A549 (cell line): ENCODE results near the gene INTS13. TPM values are rescaled to one million over a fixed set of nuclear protein-coding genes. Genes with fewer than 3 reads are reported as not detected.

Experiments used
- ATAC-seq, 2 experiments: fragments of 200-7000 bp in 1 of 2; fragments of >200 bp in 1 of 2; cut with Nextera tagmentation in 1 of 2; cut with Tn5 transposase in 1 of 2; 3 replicates each; pipeline versions ENCODE4 v1.8.0 to v1.9.1; 2018 to 2020; ENCODE audit warnings: mild to moderate bottlenecking in 1 of 2, moderate library complexity in 1 of 2
- CTCF ChIA-PET: fragments of 300-600 bp; sonication (Branson Sonifier 250); formaldehyde crosslinking; extraction: SDS; loops from one replicate; lab custom pipeline; 2021; ENCODE audit warnings: antibody characterized with exemption, inconsistent platforms; lab: Yijun Ruan, JAX
- POLR2A ChIA-PET: fragments of 350-600 bp; formaldehyde crosslinking; extraction: SDS; loops from one replicate; lab custom pipeline; 2021; ENCODE audit warnings: antibody characterized with exemption, inconsistent platforms; lab: Yijun Ruan, JAX
- DNase-seq, 2 experiments: peaks; one replicate each; pipeline versions ENCODE4 v3.0.0 to v3.0.0-alpha.2; 2011 to 2016; ENCODE audit warnings: low read depth in 1 of 2, low spot score in 1 of 2
- FAIRE-seq: peaks from 2 replicates; lab custom pipeline; 2011; peaks lifted over from hg19 to GRCh38; lab: Jason Lieb, UNC
- H3K27ac ChIP-seq, 2 experiments: fragments of >200 bp; sonication (Bioruptor Twin); formaldehyde crosslinking; 3 replicates each; pipeline ENCODE4 v1.5.1; 2016 to 2017
- H3K4me1 ChIP-seq: fragments of >200 bp; sonication (Bioruptor Twin); formaldehyde crosslinking; 3 replicates; pipeline ENCODE4 v1.6.1; 2016
- H3K4me2 ChIP-seq: fragments of >200 bp; sonication (Bioruptor Twin); formaldehyde crosslinking; 3 replicates; pipeline ENCODE4 v1.6.1; 2016
- H3K4me3 ChIP-seq: fragments of >200 bp; sonication (Bioruptor Twin); formaldehyde crosslinking; 3 replicates; pipeline ENCODE4 v1.5.1; 2016
- H3K9me3 ChIP-seq: fragments of >200 bp; sonication (Bioruptor Twin); formaldehyde crosslinking; 3 replicates; pipeline ENCODE4 v1.6.1; 2016
- CBX2 ChIP-seq: fragments of 200-600 bp; sonication (generic); IDR thresholded peaks from 2 replicates; pipeline ENCODE4 v1.6.1; 2016; ENCODE audit warnings: low read depth, mild to moderate bottlenecking, borderline replicate concordance
- CBX8 ChIP-seq: fragments of 200-600 bp; sonication (generic); IDR thresholded peaks from 2 replicates; pipeline ENCODE4 v1.6.1; 2016
- CEBPB ChIP-seq, 2 experiments: fragments of >200 bp in 1 of 2; sonication (Bioruptor Twin) in 1 of 2; formaldehyde crosslinking in 1 of 2; IDR thresholded peaks; 2 replicates each; pipeline ENCODE4 v1.6.1; 2012 to 2016
- EHF ChIP-seq: fragments of 250-450 bp; sonication (Bioruptor Pico); IDR thresholded peaks from 2 replicates; pipeline ENCODE4 v1.5.0; 2020; ENCODE audit warnings: mild to moderate bottlenecking
- EP300 ChIP-seq, 2 experiments: fragments of >200 bp; sonication (Bioruptor Twin); formaldehyde crosslinking; IDR thresholded peaks; 2 replicates in 1 of 2; 3 replicates in 1 of 2; pipeline ENCODE4 v1.6.1; 2016 to 2017
- ESRRA ChIP-seq: fragments of 150-350 bp; IDR thresholded peaks from 2 replicates; pipeline ENCODE4 v1.6.1; 2014; ENCODE audit warnings: mild to moderate bottlenecking, low read length, borderline replicate concordance
- FOSL2 ChIP-seq, 2 experiments: fragments of 450-650 bp in 1 of 2; fragments of >200 bp in 1 of 2; sonication (Bioruptor Twin) in 1 of 2; formaldehyde crosslinking; IDR thresholded peaks; 2 replicates each; pipeline versions ENCODE4 v1.5.0 to v1.6.1; 2016 to 2020; ENCODE audit warnings: mild to moderate bottlenecking in 1 of 2, moderate library complexity in 1 of 2
- FOXS1 ChIP-seq: fragments of 250-450 bp; sonication (Bioruptor Pico); IDR thresholded peaks from 2 replicates; pipeline ENCODE4 v1.5.0; 2020; ENCODE audit warnings: mild to moderate bottlenecking, moderate library complexity
- GATA3 ChIP-seq: IDR thresholded peaks from 2 replicates; pipeline ENCODE4 v1.6.1; 2012; ENCODE audit warnings: borderline replicate concordance
- HDAC2 ChIP-seq: fragments of 200-600 bp; sonication (generic); IDR thresholded peaks from 2 replicates; pipeline ENCODE4 v1.6.1; 2016
- HOXB5 ChIP-seq: fragments of 250-450 bp; sonication (Bioruptor Pico); IDR thresholded peaks from 2 replicates; pipeline ENCODE4 v1.5.0; 2020; ENCODE audit warnings: mild to moderate bottlenecking, moderate library complexity
- JUN ChIP-seq, 2 experiments: fragments of >200 bp; sonication (Bioruptor Twin); formaldehyde crosslinking; IDR thresholded peaks; 2 replicates in 1 of 2; 3 replicates in 1 of 2; pipeline ENCODE4 v1.6.1; 2016 to 2017
- MAFK ChIP-seq: fragments of 450-650 bp; IDR thresholded peaks from 2 replicates; pipeline ENCODE4 v1.6.1; 2014; ENCODE audit not compliant: partially characterized antibody
- MAZ ChIP-seq: fragments of 150-350 bp; IDR thresholded peaks from 2 replicates; pipeline ENCODE4 v1.6.1; 2014; ENCODE audit warnings: antibody characterized with exemption, low read depth, low read length, borderline replicate concordance
- NFE2L2 ChIP-seq: fragments of 150-350 bp; conservative IDR thresholded peaks from 2 replicates; pipeline ENCODE4 v1.6.1; 2014; ENCODE audit warnings: low read length
- POLR2AphosphoS2 ChIP-seq: conservative IDR thresholded peaks from 2 replicates; pipeline ENCODE4 v1.6.1; 2012; ENCODE audit warnings: low read length, improper control_type of control experiment, inconsistent platforms
- RFX5 ChIP-seq: fragments of 450-650 bp; IDR thresholded peaks from 2 replicates; pipeline ENCODE4 v1.7.1; 2014; ENCODE audit warnings: antibody characterized with exemption, mild to moderate bottlenecking, moderate library complexity
- SMC3 ChIP-seq: fragments of >200 bp; sonication (Bioruptor Twin); formaldehyde crosslinking; IDR thresholded peaks from 3 replicates; pipeline ENCODE4 v1.6.1; 2018; ENCODE audit warnings: inconsistent platforms
- WGBS: methylation state at CpG from one replicate; pipeline ENCODE4 v1.1.6; 2017; ENCODE audit errors: missing lambda C conversion rate; 5-methylcytosine and 5-hydroxymethylcytosine counted together
- polyA plus RNA-seq, 4 experiments: library from polyadenylated mRNA; depleted of rRNA in 3 of 4; stranded (reverse); fragments of >200 nt; fragmentation: RNase III in 1 of 4; extraction: RNeasy Plus Mini Kit Qiagen cat#74134 plus additional on column Dnase treatment in 1 of 4; gene quantifications; 2 replicates in 3 of 4; 3 replicates in 1 of 4; pipeline ENCODE4 v1.2.3, GENCODE V29; 2011 to 2017
- TF ChIP-seq, protein P1 (sequence below): IDR thresholded peaks from 2 replicates; pipeline ENCODE4 v1.6.1; 2012; ENCODE audit warnings: low read depth, borderline replicate concordance
- TF ChIP-seq, protein P2 (sequence below): fragments of 200-600 bp; sonication (generic); IDR thresholded peaks from 2 replicates; pipeline ENCODE4 v1.6.1; 2016; ENCODE audit warnings: antibody characterized with exemption, mild to moderate bottlenecking, moderate library complexity
- TF ChIP-seq, protein P3 (sequence below): IDR thresholded peaks from 2 replicates; pipeline ENCODE4 v1.6.1; 2012
- TF ChIP-seq, protein P4 (sequence below): fragments of >200 bp; sonication (Bioruptor Twin); formaldehyde crosslinking; IDR thresholded peaks from 3 replicates; pipeline ENCODE4 v1.5.1; 2016
- TF ChIP-seq, protein P5 (sequence below): fragments of 150-350 bp; IDR thresholded peaks from 2 replicates; pipeline ENCODE4 v1.6.1; 2014; ENCODE audit warnings: low read depth, mild to moderate bottlenecking, low read length
- TF ChIP-seq, protein P6 (sequence below): fragments of 250-450 bp; sonication (Bioruptor Pico); IDR thresholded peaks from 2 replicates; pipeline ENCODE4 v1.5.0; 2021; ENCODE audit warnings: mild to moderate bottlenecking, moderate library complexity, borderline replicate concordance

The INTS13 gene
- polyA plus RNA-seq, 2 of the 4 experiments (the other 2 are of a cell fraction), result 34.9 to 71.7 TPM

DNA sequence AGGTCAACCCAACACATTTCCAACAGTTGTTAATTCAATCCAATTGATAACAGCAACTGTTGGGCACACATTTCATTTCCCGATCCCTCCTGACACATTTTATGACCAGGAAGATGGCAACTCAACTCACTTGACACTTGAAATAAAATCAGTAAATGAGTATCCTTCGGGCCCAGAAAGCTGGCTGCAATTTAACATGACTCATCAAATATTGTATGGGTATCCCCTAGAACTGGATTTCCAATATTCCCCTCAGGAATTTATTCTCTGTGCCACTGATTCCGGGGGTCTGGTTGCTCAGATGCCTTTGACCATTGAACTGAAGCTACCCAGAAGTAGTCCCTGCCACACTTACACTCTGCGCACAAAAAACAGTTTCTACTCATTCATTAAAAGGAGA is 42.1 kb downstream of the INTS13 start:
- H3K9me3 ChIP-seq, result no peaks in the 10 kb centered on the region
- H3K4me1 ChIP-seq, result no peaks in the 10 kb centered on the region
- ChIA-PET CTCF (interaction anchor here (1.5 kb wide), 1 partner anchor 11 kb away, joined by 8 read pairs; no protein-coding TSS in a partner anchor), POLR2A (no interaction called here)
- TF ChIP-seq NFE2L2, result peak; percentile 89
- TF ChIP-seq MAFK, result peak; percentile 91
- TF ChIP-seq, protein P1, sequence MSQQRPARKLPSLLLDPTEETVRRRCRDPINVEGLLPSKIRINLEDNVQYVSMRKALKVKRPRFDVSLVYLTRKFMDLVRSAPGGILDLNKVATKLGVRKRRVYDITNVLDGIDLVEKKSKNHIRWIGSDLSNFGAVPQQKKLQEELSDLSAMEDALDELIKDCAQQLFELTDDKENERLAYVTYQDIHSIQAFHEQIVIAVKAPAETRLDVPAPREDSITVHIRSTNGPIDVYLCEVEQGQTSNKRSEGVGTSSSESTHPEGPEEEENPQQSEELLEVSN, result no peak
- TF ChIP-seq, protein P2, sequence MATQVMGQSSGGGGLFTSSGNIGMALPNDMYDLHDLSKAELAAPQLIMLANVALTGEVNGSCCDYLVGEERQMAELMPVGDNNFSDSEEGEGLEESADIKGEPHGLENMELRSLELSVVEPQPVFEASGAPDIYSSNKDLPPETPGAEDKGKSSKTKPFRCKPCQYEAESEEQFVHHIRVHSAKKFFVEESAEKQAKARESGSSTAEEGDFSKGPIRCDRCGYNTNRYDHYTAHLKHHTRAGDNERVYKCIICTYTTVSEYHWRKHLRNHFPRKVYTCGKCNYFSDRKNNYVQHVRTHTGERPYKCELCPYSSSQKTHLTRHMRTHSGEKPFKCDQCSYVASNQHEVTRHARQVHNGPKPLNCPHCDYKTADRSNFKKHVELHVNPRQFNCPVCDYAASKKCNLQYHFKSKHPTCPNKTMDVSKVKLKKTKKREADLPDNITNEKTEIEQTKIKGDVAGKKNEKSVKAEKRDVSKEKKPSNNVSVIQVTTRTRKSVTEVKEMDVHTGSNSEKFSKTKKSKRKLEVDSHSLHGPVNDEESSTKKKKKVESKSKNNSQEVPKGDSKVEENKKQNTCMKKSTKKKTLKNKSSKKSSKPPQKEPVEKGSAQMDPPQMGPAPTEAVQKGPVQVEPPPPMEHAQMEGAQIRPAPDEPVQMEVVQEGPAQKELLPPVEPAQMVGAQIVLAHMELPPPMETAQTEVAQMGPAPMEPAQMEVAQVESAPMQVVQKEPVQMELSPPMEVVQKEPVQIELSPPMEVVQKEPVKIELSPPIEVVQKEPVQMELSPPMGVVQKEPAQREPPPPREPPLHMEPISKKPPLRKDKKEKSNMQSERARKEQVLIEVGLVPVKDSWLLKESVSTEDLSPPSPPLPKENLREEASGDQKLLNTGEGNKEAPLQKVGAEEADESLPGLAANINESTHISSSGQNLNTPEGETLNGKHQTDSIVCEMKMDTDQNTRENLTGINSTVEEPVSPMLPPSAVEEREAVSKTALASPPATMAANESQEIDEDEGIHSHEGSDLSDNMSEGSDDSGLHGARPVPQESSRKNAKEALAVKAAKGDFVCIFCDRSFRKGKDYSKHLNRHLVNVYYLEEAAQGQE, result no peak
- no peak for TF ChIP-seq MAZ
- TF ChIP-seq CEBPB (IDR thresholded peaks at IDR 0.05), result no peak
- no peak for TF ChIP-seq RFX5
- TF ChIP-seq HOXB5 (CRISPR knock-in tag), result no peak
- TF ChIP-seq, protein P3, sequence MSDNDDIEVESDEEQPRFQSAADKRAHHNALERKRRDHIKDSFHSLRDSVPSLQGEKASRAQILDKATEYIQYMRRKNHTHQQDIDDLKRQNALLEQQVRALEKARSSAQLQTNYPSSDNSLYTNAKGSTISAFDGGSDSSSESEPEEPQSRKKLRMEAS, result no peak
- no peak overlapping the region for H3K4me2 ChIP-seq
- H3K27ac ChIP-seq, result peak overlapping the region in 1 of 2 experiments; percentile 55; a peak in 3 of 6 replicates
- WGBS, result 83% methylated on average over 4 of the region's 4 CpGs
- no peak overlapping the region for H3K4me3 ChIP-seq
- no peak for DNase-seq
- FAIRE-seq, result no peak
- no peak for ATAC-seq

DNA sequence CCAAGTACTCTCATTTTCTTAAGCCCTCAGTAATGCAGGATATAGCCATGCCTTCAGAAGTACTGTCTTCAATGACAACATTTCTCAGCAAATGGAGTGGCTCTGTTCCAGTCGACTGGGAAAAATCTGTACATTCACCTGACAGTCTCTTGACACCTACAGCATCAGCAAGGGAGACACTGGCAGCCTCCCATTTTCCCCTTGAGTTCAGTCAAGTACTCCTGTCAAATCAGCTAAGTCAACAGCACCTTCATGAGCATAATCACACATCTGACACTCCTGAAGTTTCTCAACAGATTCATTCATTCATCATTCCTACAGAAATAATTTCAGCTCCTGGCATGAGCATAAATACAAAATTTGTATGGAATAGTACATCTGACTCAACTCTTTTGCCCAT is 46.1 kb downstream of the INTS13 start:
- 65% methylated on average over 1 of the region's 1 CpG for WGBS
- Histone ChIP-seq H3K4me1 (no peaks in the 10 kb centered on the region), H3K4me3 (no peak overlapping the region), H3K4me2 (no peak overlapping the region), H3K9me3 (no peaks in the 10 kb centered on the region), H3K27ac (no peak overlapping the region)
- CTCF ChIA-PET, result interaction anchor here (1.0 to 1.8 kb wide), 3 partner anchors 8 to 59 kb away, joined by 4 read pairs; partner anchors contain the start of gene ITPR2
- no peak for ATAC-seq
- POLR2A ChIA-PET, result no interaction called here
- no peak for FAIRE-seq
- TF ChIP-seq, protein P1, result no peak
- TF ChIP-seq FOXS1 (CRISPR knock-in tag) (no peak), MAFK (no peak), JUN (IDR thresholded peaks at IDR 0.05) (no peak), EHF (CRISPR knock-in tag) (no peak), CEBPB (IDR thresholded peaks at IDR 0.05) (no peak), HOXB5 (CRISPR knock-in tag) (no peak), GATA3 (no peak), HDAC2 (no peak), SMC3 (no peak), CBX2 (no peak), CBX8 (no peak), FOSL2 (IDR thresholded peaks at IDR 0.05) (no peak), FOSL2 (CRISPR knock-in tag; IDR thresholded peaks at IDR 0.05) (no peak), EP300 (IDR thresholded peaks at IDR 0.05) (no peak), ESRRA (no peak), POLR2AphosphoS2 (no peak)
- TF ChIP-seq, protein P3, result no peak
- TF ChIP-seq, protein P4, sequence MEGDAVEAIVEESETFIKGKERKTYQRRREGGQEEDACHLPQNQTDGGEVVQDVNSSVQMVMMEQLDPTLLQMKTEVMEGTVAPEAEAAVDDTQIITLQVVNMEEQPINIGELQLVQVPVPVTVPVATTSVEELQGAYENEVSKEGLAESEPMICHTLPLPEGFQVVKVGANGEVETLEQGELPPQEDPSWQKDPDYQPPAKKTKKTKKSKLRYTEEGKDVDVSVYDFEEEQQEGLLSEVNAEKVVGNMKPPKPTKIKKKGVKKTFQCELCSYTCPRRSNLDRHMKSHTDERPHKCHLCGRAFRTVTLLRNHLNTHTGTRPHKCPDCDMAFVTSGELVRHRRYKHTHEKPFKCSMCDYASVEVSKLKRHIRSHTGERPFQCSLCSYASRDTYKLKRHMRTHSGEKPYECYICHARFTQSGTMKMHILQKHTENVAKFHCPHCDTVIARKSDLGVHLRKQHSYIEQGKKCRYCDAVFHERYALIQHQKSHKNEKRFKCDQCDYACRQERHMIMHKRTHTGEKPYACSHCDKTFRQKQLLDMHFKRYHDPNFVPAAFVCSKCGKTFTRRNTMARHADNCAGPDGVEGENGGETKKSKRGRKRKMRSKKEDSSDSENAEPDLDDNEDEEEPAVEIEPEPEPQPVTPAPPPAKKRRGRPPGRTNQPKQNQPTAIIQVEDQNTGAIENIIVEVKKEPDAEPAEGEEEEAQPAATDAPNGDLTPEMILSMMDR, result no peak
- TF ChIP-seq, protein P5, sequence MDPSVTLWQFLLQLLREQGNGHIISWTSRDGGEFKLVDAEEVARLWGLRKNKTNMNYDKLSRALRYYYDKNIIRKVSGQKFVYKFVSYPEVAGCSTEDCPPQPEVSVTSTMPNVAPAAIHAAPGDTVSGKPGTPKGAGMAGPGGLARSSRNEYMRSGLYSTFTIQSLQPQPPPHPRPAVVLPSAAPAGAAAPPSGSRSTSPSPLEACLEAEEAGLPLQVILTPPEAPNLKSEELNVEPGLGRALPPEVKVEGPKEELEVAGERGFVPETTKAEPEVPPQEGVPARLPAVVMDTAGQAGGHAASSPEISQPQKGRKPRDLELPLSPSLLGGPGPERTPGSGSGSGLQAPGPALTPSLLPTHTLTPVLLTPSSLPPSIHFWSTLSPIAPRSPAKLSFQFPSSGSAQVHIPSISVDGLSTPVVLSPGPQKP, result no peak
- TF ChIP-seq, protein P6, sequence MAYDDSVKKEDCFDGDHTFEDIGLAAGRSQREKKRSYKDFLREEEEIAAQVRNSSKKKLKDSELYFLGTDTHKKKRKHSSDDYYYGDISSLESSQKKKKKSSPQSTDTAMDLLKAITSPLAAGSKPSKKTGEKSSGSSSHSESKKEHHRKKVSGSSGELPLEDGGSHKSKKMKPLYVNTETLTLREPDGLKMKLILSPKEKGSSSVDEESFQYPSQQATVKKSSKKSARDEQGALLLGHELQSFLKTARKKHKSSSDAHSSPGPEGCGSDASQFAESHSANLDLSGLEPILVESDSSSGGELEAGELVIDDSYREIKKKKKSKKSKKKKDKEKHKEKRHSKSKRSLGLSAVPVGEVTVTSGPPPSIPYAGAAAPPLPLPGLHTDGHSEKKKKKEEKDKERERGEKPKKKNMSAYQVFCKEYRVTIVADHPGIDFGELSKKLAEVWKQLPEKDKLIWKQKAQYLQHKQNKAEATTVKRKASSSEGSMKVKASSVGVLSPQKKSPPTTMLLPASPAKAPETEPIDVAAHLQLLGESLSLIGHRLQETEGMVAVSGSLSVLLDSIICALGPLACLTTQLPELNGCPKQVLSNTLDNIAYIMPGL (CRISPR knock-in tag), result no peak
- no peak for DNase-seq
